ENCODE results near the gene RANBP10.

The RANBP10 gene

DNA sequence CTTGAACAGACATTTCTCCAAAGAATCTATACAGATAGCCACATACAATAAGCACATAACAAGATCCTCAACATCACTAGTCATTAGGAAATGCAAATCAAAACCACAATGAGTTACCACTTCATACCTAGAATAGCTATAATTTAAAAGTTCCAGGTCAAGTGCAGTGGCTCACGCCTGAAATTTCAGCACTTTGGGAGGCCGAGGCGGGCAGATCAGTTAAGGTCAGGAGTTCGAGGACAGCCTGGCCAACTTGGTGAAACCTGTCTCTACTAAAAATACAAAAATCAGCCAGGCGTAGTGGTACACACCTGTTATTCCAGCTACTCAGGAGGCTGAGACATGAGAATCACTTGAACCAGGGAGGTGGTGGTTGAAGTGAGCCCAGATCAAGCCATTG, 19.9 kb downstream of the RANBP10 start:
- H3K4me3 ChIP-seq (ENCODE audit: low read depth in 1 of 2, low read length in 2 of 2) = no peak overlapping the region
- peaks cover 4% of the 10 kb centered on the region for H3K4me1 ChIP-seq (ENCODE audit: insufficient read depth, low read length)
- H3K27ac ChIP-seq (ENCODE audit: low read length) = no peak overlapping the region
- H2AFZ ChIP-seq (ENCODE audit: low read depth, low read length) = no peak overlapping the region
- H3K79me2 ChIP-seq (ENCODE audit: insufficient read depth, low read length) = peaks cover 41% of the 10 kb centered on the region
- ATAC-seq (ENCODE audit: insufficient read depth, low read depth) (no peak), DNase-seq (no peak)
- H3K9ac ChIP-seq (ENCODE audit: low read depth, low read length) = no peak overlapping the region
- H3K36me3 ChIP-seq (ENCODE audit: insufficient read depth, low read length) = no peaks in the 10 kb centered on the region
- no peak for TF ChIP-seq CTCF (IDR thresholded peaks at IDR 0.05; ENCODE audit: borderline replicate concordance, extremely low read depth, low read length, poor library complexity, severe bottlenecking)
- TF ChIP-seq EZH2 (IDR thresholded peaks at IDR 0.05; ENCODE audit: borderline replicate concordance, low read depth, low read length, severe bottlenecking) = no peak
- no peak overlapping the region for H3K4me2 ChIP-seq (ENCODE audit: insufficient read depth, low read length)
- H3K27me3 ChIP-seq (ENCODE audit: insufficient read depth, low read length, poor library complexity) = no peaks in the 10 kb centered on the region
- H3K9me3 ChIP-seq (ENCODE audit: insufficient read depth, low read length, severe bottlenecking) = no peaks in the 10 kb centered on the region
- 0 out of 2 replicates have a peak, but pooled peaks cover 3% of the 10 kb centered on the region for H4K20me1 ChIP-seq (ENCODE audit: insufficient read depth, low read length)

GRCh38 chr16:67783353-67783725, 23.0 kb downstream of the RANBP10 start:
- DNase-seq (no peak), ATAC-seq (ENCODE audit: insufficient read depth, low read depth) (no peak)
- peaks cover 4% of the 10 kb centered on the region for H3K36me3 ChIP-seq (ENCODE audit: insufficient read depth, low read length)
- H3K4me2 ChIP-seq (ENCODE audit: insufficient read depth, low read length) = no peak overlapping the region
- H3K79me2 ChIP-seq (ENCODE audit: insufficient read depth, low read length) = peaks cover 46% of the 10 kb centered on the region
- peaks cover 8% of the 10 kb centered on the region for H3K4me1 ChIP-seq (ENCODE audit: insufficient read depth, low read length)
- no peak overlapping the region for H3K4me3 ChIP-seq (ENCODE audit: low read depth in 1 of 2, low read length in 2 of 2)
- H3K27ac ChIP-seq (ENCODE audit: low read length) = no peak overlapping the region
- H3K9me3 ChIP-seq (ENCODE audit: insufficient read depth, low read length, severe bottlenecking) = no peaks in the 10 kb centered on the region
- no peak overlapping the region for H3K9ac ChIP-seq (ENCODE audit: low read depth, low read length)
- TF ChIP-seq CTCF (IDR thresholded peaks at IDR 0.05; ENCODE audit: borderline replicate concordance, extremely low read depth, low read length, poor library complexity, severe bottlenecking) (no peak), EZH2 (IDR thresholded peaks at IDR 0.05; ENCODE audit: borderline replicate concordance, low read depth, low read length, severe bottlenecking) (no peak)
- H2AFZ ChIP-seq (ENCODE audit: low read depth, low read length) = no peak overlapping the region
- no peaks in the 10 kb centered on the region for H3K27me3 ChIP-seq (ENCODE audit: insufficient read depth, low read length, poor library complexity)
- peaks cover 9% of the 10 kb centered on the region; the same call in 1 of the 2 replicates for H4K20me1 ChIP-seq (ENCODE audit: insufficient read depth, low read length)

DNA sequence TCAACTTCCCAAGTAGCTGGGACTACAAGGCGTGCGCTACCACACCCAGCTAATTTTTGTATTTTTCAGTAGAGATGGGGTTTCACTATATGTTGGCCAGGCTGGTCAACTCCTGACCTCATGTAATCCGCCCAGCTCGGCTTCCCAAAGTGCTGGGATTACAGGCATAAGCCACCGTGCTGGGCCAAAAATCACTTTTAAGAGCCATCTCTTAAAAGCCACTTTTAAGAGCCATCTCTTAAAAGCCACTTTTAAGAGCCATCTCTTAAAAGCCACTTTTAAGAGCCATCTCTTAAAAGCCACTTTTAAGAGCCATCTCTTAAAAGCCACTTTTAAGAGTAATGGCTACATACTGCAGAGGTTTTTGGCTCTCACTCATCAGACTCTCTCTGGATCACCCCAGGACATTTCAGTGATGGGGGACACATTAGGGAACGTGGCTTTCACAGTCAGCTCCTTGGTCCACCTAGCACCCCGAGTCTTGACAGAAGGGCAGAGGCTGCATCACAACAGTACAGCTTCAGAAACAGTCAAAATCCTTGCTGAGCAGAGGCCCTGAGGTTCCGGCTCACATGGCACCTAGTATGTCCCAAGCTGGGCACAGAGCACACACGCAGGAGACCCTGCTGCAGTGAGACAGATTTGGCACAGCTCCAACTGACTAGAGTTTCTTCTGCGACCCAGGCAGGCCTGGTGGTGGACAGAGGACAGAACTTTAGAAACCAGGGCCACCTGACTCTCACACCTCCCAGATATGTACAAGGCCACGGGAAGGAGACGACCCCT, 23.6 kb downstream of the RANBP10 start:
- ATAC-seq (ENCODE audit: insufficient read depth, low read depth) (no peak), DNase-seq (no peak)
- TF ChIP-seq EZH2 (IDR thresholded peaks at IDR 0.05; ENCODE audit: borderline replicate concordance, low read depth, low read length, severe bottlenecking) (no peak), CTCF (IDR thresholded peaks at IDR 0.05; ENCODE audit: borderline replicate concordance, extremely low read depth, low read length, poor library complexity, severe bottlenecking) (no peak)
- H2AFZ ChIP-seq (ENCODE audit: low read depth, low read length) = no peak overlapping the region
- peaks cover 47% of the 10 kb centered on the region for H3K79me2 ChIP-seq (ENCODE audit: insufficient read depth, low read length)
- H4K20me1 ChIP-seq (ENCODE audit: insufficient read depth, low read length) = peaks cover 9% of the 10 kb centered on the region; the same call in 1 of the 2 replicates
- no peaks in the 10 kb centered on the region for H3K27me3 ChIP-seq (ENCODE audit: insufficient read depth, low read length, poor library complexity)
- H3K4me2 ChIP-seq (ENCODE audit: insufficient read depth, low read length) = no peak overlapping the region
- peaks cover 4% of the 10 kb centered on the region for H3K36me3 ChIP-seq (ENCODE audit: insufficient read depth, low read length)
- H3K4me3 ChIP-seq (ENCODE audit: low read depth in 1 of 2, low read length in 2 of 2) = no peak overlapping the region
- H3K27ac ChIP-seq (ENCODE audit: low read length) = no peak overlapping the region
- H3K4me1 ChIP-seq (ENCODE audit: insufficient read depth, low read length) = peaks cover 8% of the 10 kb centered on the region
- no peak overlapping the region for H3K9ac ChIP-seq (ENCODE audit: low read depth, low read length)
- H3K9me3 ChIP-seq (ENCODE audit: insufficient read depth, low read length, severe bottlenecking) = no peaks in the 10 kb centered on the region
